ENCODE data around the gene CREB1.

Gene CREB1

GRCh38 chr2:207543272-207543671 lies 13.5 kb downstream of the CREB1 start:
- DNase-seq: no peak
- ATAC-seq: no peak

GRCh38 chr2:207546822-207547221 lies 17.1 kb downstream of the CREB1 start:
- DNase-seq: no peak
- no peak for ATAC-seq

- DNase-seq: no peak
- no peak for ATAC-seq
Measured at GRCh38 chr2:207549145-207549544, 19.4 kb downstream of the CREB1 start.

- no peak for ATAC-seq
Measured at GRCh38 chr2:207558079-207558491, 28.3 kb downstream of the CREB1 start.

GRCh38 chr2:207561386-207562080 lies 31.8 kb downstream of the CREB1 start:
- ATAC-seq (no peak), DNase-seq (no peak)

More at GRCh38 chr2:207558079-207558491, 28.3 kb downstream of the CREB1 start:
- DNase-seq: no peak

GRCh38 chr2:207565736-207566500 lies 36.2 kb downstream of the CREB1 start:
- DNase-seq (no peak), ATAC-seq (no peak)

- DNase-seq: no peak
Measured at GRCh38 chr2:207567671-207568070, 37.9 kb downstream of the CREB1 start.

GRCh38 chr2:207571370-207571769 lies 41.6 kb downstream of the CREB1 start:
- ATAC-seq: no peak
- DNase-seq: no peak

More at GRCh38 chr2:207567671-207568070, 37.9 kb downstream of the CREB1 start:
- ATAC-seq: no peak

GRCh38 chr2:207584952-207585351 lies 55.2 kb downstream of the CREB1 start:
- DNase-seq (no peak), ATAC-seq (no peak)

- ATAC-seq: no peak
- no peak for DNase-seq
Measured at GRCh38 chr2:207587305-207587704, 57.5 kb downstream of the CREB1 start.

- DNase-seq (no peak), ATAC-seq (no peak)
Measured at GRCh38 chr2:207589143-207589542, 59.4 kb downstream of the CREB1 start.

- no peak for ATAC-seq
- DNase-seq: no peak
Measured at GRCh38 chr2:207593277-207593676, 63.5 kb downstream of the CREB1 start.

- no peak for ATAC-seq
- DNase-seq: no peak
Measured at GRCh38 chr2:207594264-207594663, 64.5 kb downstream of the CREB1 start.

- ATAC-seq: no peak
Measured at GRCh38 chr2:207594731-207595130, 65.0 kb downstream of the CREB1 start.

GRCh38 chr2:207599636-207600035 lies 69.9 kb downstream of the CREB1 start:
- DNase-seq: no peak
- no peak for ATAC-seq

More at GRCh38 chr2:207594731-207595130, 65.0 kb downstream of the CREB1 start:
- DNase-seq: no peak

- DNase-seq (no peak), ATAC-seq (no peak)
Measured at GRCh38 chr2:207600231-207600630, 70.5 kb downstream of the CREB1 start.

GRCh38 chr2:207601774-207602173 lies 72.0 kb downstream of the CREB1 start:
- DNase-seq: no peak
- no peak for ATAC-seq

GRCh38 chr2:207603486-207603885 lies 73.7 kb downstream of the CREB1 start:
- ATAC-seq: no peak
- DNase-seq: no peak

GRCh38 chr2:207606399-207606798 lies 76.6 kb downstream of the CREB1 start:
- DNase-seq: no peak
- no peak for ATAC-seq

- DNase-seq: no peak
- no peak for ATAC-seq
Measured at GRCh38 chr2:207606829-207607228, 77.1 kb downstream of the CREB1 start.

- ATAC-seq: no peak
- no peak for DNase-seq
Measured at GRCh38 chr2:207612714-207613113, 83.0 kb downstream of the CREB1 start.

GRCh38 chr2:207614824-207615223 lies 85.1 kb downstream of the CREB1 start:
- ATAC-seq (no peak), DNase-seq (no peak)

- DNase-seq (no peak), ATAC-seq (no peak)
Measured at GRCh38 chr2:207616185-207616584, 86.4 kb downstream of the CREB1 start.

Data from stimulated activated naive CD8-positive, alpha-beta T cell treated with anti-CD3 and anti-CD28 coated beads, Interleukin-15, Interleukin-2, amounts not matched to agents 100 U/mL and 50 U/mL, for 24 hours (primary cell).